NCI-H1436 (cell line): ENCODE measurements around the gene SIGLEC12.

ENCODE experiments used
- DNase-seq: peaks from one replicate; lab custom pipeline; 2025; lab: John Stamatoyannopoulos, UW

SIGLEC12 gene

DNA sequence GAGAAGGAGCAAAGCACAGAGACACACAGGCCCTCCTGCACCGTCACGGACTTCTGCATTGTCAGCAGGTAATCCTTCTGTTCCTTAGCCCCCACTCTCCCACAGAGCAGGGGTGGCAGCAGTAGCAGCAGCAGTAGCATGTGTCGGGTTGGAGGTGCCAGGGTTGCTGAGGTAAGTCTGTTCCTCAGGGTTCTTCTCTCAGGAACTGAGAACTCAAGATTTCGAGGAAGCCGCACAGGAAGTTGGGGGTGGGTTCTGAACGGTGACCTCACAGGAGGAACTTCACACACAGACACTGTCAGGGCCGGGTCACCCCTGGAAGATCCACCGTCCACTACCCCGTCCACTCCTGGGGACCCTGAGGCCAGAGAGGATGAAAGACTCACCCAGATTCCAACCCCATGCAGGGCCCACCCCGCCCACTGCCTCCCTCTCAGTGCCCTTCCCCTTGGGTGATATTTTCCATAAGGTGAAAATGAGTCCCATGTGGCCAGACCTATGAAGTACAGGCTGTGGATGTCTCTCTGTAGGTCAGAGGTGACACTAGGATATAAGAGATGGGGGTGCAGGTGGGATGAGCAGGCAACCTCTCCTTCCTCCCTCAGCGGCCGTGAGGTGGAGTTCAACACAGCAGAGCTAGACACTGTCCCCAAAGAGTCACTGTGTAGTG lies at the start of gene SIGLEC12:
SIGLEC12 (minus strand) TSS at position 207 of the 670 bp plus-strand sequence; CDS start at position 140, 67 bp downstream.
- DNase-seq: no peak

DNA sequence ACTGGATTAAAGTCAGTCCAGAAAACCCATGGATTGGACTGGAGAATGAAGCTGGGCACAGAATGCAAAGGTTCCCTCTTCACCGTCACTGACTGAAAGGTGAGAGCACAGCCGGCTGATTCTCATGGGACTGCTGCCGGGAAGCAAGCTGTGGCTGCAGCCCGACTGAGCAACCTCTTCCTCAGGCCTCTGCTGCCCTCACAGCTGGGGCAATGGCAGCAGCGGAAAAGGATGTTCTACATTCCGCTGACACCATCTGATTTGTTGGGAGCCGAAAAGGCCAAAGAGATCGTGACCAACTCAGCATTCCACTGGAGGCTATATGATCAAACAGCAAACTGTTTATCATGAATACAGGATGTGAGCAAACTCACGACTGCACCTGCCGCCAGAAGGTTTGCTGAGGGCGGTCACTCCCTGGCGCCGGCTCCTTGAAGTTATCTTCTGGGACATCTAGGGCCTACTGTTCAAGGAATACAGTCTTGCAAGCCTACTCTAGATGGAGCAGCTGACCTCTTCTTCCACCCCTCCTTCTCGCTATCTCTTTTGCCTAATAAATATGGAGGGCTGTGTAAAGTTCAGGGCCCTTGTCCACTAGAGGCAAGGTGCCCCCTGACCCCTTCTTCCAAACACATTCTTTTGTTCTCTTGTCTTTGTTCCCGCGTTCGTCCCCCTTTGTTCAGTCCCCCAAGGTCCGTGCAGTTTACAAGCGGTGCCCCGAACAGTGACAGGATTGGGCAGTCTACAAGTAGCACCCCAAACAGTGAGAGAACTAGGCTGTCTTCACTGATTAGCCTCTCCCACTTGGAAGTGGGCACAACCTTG lies 49.5 kb upstream of the SIGLEC12 start:
- peak; percentile 14 for DNase-seq

DNA sequence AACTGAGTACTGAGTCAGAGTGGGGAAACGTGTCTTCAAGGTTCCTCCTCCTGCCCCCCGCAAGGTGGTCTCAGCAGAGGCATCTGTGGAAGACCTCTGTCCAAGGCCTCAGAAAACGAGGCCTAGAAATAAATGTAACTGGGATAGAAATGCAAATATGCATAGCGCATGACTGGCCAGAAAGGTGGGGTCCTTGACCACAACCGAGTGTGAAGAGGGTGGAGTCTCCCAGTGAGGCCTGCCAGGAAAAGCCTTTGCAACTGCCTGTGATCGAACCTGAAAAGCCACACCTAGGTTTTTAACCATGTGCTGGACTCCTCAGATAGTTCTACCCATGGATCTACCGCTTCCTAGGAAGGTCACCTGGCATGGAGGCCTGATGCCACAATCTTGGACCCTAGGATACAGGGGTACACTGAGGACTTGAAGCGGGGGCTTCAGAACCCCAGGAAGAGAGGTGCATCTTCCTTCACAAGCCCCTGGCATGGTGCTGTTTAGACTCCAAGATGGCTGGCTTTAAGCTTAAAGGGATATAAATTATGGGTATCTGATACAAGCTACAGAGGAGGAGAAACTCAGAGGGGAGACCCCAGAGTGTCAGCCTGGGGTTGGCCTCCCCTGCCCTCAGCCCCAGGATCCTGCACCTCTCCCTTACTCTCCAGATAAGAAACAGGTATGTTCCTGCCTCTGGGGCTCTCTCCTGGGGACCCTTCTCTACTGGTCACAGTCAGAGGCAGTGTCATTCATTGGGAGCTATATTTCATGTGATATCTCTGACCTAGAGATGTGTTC lies 48.1 kb upstream of the SIGLEC12 start:
- no peak for DNase-seq

DNA sequence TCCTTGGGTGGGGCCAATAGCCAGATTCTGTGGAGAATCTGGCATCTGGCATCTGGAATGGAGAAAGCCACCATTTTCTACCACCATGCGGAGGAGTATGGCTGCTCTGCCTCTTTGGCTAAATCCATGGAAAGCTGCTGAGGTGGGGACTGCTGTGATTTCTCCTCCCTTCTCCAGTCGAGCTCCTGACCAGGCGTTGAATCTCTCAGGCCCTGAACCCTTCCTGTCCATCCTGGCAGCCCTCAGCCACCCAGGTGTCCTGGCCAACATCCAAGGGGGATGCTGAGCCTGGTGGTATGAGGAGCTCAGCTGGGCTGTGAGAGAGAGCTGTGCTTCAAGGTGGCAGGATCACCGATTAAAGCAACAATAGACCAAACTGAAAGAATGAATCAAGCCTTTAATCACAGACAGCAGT lies 47.3 kb upstream of the SIGLEC12 start:
- no peak for DNase-seq

DNA sequence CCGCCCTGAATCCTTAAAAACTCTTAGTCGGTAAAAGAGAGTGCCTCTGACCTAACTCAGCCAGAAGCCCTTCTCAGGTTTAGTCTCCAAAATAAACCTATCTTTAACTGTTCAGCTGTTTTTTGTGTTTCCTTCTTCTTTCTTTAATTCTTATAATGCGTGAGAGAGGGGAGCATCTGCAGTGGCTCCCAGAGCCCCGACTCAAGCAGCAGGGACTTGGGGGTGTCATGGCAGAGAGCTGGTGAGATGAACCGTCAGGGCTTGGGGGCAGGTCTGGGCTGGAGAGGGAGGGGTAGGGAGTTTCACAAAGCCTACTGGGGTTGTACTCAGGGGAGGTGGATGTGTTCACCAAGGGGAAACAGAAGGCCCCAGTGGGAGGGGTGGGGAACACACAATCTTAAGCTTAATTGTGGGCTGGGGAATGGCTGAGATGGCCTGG lies 46.6 kb upstream of the SIGLEC12 start:
- DNase-seq: no peak

DNA sequence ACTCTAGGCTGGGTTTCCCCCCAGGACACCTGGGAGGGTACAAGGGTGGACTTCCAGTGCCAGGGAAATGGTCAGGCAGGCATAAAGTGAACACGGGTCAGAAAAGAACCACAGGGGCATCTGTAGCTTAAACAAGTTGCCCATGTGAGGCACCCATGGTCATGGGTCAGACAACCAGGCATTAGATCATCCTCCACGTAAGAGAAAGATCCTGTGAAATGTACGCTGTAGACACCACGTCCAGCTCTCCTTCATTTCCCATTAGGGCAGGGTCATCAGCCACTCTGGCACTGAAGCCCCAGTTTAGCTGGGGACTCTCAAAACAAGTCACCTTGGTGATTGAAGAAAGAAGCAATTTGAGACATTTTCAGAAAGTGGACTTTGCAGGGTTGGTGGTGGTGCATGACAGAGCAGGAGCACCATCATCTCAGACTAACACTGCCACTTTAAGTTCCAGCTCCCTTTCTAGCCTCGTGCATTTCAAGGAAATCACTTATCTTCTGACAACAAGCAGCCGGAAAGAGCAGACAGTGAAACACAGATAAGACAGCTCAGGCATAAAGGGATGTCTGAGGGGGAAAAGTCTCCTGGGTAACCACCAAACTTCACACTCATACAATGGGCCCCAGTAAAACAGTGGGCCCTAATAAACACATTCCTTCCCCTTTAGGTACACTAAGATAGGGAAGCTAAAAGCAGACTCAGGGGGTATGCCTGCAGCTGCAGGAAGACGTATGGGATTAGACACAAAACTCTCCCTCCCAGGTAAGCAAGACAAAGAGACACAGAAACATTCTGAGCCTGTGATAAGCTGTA lies 46.0 kb upstream of the SIGLEC12 start:
- no peak for DNase-seq

DNA sequence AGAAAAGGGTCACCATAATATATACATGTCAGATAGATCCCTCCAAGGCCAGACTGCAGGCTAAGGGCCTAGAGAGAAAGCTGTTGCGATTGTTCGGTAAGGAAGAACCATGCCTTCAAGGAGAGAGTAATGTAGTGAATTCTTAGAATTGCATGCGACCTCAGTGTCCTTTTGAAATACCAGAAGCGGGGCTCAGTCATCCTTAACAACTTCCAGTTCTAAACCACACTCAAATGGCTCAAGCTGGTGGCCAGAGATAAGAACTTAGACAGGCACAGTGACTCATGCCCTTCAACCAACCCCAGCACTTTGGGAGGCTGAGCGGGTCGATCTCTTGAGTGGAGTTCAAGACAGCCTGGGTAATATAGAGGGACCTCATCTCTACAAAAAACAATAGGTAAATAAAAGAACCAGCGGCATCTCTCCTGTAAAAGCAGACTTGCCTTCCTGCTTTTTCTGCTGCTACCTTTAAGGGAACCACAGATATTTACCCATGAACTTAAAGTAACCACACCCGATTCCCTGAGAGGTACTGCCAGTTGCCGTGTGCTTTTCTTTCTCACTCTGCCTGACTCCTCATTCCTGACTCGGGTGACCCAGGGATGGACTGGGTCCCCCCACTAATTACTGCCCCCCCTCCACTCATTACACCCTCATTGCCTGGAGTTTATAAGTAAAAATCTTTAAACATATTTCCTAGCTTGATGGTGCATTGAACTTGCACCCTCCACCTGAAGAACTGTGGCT lies 45.2 kb upstream of the SIGLEC12 start:
- no peak for DNase-seq

DNA sequence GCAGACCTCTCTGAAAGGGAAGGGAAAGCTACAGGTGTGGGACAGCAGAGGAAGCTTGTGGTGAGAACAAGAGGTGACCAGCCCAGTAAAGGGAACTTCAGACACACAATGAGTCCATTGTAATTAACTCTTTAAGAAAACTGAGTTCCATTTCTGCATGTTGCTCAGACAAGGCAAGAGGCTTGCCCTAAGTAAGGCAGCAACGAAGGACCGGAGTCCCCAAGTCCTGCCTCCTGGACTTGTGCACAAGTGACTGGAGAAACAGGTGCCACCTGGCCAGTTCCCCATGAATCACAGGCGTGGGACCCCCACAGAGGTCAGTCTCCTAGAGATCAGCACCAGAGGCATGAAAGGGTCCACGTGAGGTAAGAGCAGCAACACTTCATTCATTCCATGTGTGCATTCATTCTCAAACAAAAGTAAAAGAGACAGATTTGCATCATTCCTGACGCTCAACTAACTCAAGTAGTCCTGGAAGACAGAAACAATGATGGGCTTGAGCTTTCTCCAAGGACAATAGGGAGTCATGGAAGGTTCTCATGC lies 44.6 kb upstream of the SIGLEC12 start:
- no peak for DNase-seq

DNA sequence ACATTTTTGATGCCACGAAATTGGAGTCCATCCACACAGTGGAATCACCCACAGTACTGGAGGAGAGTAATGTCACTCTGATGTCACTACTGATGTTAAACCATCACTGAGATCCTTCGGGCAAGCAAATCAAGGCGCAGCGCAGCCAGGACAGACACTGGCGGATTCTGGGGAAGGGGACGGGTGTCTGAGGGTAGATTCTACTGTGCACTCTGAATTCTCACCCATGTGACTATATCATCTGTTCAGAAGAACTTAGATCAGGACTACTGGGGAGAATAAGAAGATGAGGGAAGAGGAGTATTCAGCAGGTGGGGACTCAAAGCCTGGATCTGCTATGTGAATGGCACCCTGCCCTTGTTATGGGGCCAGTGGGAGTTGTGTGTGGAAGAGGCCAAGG lies 42.4 kb upstream of the SIGLEC12 start:
- DNase-seq: no peak

DNA sequence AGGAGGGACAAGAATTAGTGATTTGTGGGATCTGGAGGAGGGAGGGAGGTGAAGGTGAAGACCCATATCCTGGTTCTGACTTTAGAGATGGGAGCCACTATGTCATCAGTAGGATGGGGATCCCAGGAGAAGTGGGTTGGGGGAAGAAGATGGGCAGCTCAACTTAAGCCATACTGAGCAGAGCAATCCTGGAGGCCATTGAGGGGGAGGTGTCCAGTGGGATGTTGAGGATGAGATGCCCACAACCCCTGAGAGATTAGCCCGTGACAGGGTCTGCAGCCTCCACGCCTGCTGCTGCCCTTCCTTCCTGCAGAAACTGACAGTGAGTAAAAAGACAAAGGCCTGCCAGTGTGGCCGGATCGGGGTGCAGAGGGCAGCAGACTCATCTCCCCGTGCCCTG lies 41.1 kb upstream of the SIGLEC12 start:
- DNase-seq: no peak

DNA sequence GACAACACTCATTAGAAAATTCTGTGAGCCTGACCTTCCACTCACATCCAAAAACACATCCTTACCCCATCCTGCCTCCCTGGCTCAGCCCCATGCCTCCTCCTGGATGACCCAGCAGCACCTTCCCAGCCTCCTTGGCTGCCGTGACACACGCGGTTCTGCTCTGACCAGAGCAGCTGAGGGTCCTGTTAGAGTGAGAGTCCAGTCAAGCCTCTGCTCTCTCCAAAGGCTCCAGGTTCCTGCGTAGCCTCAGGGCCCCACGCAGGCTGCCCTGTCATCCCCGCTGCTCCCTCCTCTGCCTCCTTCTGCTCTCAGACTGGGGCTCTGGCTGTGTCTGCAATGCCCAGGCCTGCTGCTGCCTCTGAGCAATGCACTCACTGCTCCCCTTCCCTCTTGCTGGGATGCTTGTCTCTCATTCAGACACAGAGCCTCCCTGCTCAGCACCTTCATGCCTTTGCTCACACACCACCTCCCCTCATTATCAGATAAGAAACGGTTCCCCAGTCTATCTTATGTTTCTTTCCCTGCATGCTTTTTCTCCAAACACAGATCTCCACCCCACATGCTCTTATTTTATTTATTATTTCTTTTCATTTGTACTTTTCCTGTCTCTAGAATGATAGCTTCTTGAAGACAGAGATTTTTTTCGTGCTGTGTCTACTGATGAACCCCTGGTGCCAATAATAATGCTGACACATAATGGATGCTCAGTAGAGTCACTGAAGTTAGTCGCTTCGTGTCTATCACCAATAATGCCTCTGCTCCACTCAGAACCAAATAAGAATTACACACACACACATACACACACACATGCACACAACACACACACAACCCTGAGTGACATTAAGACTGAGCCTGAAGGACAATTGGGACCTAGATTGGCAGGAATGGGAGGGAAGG lies 40.1 kb upstream of the SIGLEC12 start:
- DNase-seq: no peak

DNA sequence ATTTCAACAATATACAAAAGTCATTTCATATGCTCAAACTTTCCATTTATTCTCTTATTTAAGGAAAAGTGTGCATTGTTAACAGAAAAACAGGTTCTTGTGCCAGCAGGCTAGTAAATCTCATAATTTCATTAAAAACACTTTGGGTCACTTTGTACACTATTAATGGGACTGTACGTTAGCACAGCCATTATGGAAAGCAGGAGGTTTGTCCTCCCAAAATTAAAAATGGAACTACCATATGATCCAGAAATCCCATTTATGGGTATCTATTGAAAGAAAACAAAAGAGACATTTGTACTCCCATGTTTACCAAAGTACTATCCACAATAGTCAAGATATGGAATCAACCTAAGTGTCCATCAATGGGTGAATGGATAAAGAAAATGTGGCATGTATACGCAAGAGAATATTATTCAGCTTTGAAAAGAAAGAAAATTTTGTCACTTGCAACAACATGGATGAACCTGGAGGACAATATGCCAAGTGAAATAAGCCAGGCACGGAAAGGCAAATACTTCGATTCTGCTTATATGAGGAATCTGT lies 38.3 kb upstream of the SIGLEC12 start:
- DNase-seq: no peak

DNA sequence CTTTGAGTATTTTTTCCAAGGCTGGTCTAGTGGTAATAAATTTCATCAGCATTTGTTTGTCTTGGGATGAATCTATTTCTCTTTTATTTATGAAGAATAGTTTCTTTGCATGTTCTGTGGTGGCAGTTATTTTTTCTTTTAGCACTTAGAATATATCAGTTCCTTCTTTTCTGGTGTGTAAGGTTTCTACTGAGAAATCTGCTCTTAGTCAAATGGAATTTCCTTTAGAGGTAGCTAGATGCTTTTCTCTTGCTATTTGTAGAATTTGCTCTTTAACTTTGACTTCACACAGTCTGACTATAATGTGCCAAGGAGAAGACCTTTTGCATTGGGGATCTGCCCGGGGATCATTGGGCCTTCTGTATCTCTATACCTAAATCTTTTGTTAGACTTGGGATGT lies 33.9 kb upstream of the SIGLEC12 start:
- no peak for DNase-seq

DNA sequence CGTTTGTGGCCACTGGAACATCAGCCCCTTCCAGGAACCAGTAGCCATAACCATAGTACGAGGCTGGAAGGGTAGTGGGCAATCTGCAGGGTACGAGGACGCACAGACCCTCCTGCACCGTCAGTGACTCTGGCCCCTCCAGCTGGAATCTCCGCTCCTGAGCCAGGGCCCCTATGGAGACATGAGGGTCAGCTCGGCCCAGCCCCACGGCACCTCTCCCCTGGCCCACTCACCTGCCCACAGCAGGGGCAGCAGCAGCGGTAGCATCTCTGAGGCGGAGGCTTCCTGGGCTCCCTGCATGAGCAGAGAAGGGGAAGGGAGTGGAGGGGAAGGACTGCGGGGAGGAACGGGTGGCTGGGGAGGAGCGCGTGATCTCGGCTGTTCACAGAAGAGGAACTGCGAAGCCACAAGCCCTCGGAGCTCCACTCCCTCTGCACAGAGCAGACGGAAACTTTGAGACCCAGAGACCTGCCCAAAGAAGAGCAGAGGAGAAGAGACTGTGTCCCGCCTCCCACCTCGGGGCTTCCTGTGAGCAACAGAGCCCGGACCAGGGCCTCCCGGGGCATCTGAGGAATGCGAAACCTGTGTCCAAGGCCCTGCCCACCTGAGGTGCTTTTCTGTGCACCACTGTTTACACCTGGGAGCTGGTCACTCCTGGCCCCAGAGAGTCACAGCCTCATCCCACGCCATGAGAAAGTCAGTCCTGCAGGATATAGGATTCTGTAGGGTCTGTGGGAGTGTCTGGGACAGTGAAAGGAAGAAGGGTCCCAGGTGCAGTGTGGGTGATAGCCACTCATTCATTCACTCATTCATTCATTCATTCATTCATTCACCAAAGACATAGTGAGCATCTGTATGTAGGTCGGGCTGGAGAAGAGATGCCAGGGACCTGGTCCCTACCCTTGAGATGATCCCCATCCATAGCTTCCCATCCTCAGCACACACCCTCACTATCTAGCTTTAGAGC lies 30.0 kb upstream of the SIGLEC12 start, which contains the start of gene SIGLEC6:
SIGLEC6 (minus strand) TSS at position 322 of the 967 bp plus-strand sequence; CDS start at position 300, 22 bp downstream.
- DNase-seq: no peak

DNA sequence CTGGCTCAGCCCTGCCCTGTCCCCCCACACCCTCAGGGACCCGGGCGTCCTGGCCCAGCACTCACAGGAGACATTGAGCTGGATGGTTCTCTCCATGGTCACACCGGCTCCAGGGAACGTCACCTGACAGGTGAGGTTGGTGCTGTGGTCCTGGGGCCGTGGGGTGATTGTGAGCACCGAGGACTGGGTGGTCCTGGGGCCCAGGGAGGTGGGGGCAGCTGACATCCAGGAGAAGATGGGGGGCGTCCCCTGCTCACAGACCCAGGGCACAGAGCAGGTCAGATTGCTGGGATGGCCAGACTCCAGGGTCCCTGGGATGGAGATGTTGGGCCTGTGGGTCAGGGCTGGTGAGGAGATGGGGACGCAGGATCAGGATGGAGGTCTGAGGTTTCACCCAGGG lies 29.0 kb upstream of the SIGLEC12 start:
- no peak for DNase-seq

DNA sequence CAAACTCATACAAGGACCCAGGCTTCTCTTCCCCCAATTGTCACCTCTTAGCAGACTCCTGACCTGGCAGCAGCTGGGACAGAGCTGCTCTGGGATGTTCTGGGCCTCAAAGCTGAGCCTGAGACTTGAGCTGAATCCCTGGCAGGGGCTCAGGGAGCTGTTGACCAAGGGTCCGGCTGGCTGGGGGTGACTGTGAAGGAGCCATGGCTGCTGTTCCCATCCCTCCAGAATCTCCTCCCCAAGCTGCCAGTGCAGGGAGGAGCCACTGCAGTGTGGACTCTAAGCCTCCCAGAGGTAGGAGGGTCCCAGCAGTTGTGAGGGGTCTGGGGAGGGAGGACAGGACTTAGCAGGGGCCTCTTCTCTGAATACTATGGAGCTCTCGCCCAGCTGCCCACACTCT lies 27.7 kb upstream of the SIGLEC12 start:
- no peak for DNase-seq

DNA sequence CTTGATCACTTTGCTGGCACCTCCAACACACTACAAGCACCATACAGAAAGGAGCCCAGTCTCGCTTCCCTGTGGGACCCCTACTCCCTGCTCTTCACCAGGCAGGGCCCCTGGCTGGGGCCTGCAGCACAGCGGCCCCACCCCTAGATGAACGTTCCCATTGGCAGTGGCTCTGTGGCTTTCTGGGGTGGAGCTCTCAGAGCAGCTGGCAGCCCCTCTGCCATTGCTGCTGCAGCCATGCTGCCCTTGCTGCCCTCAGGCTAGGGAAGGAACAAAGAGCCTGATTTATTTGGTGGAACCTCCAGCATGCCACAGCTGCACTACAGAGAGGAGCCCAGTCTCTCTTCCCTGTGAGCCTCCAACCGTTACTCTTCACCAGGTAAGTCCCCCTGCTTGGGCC lies 24.1 kb upstream of the SIGLEC12 start:
- no peak for DNase-seq

DNA sequence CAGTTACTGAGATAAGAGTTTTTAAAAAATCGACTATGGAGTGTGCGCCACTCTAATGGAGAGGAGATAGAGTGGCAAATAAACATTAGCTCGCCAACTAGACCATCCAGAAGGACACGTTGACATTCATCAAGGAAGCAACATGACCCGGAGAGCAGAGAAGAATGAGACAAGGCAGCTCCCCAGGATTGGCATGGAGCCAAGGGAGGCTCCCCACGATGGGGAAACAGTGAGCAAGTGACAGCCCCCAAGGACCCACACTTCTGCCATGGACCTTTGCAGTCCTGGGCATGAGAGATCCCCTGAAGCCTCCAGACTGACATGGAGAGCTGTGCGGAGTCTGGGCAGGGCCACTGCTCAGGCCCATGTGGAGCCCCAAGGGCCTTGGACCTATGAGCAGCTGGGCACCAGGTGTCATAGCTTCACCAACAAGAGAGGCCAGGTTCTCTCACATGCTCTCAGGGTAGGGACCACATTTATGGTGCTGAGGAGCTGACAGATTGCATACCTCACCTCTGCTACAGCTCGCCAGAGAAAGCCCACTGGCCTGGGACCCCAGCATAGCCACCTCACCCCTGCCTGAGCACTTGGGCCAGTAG lies 23.2 kb upstream of the SIGLEC12 start:
- no peak for DNase-seq
